Right renal cortex interstitium (tissue), 3 donors: ENCODE results near the gene CD163L1. TPM values are rescaled to one million over a fixed set of nuclear protein-coding genes. Genes with fewer than 3 reads are reported as not detected.

Experiments
- DNase-seq, 3 donors: peaks; one replicate each; pipeline ENCODE4 v3.0.0-alpha.2; 2013; ENCODE audit warnings: low read depth in 3 of 3, low spot score in 2 of 3
- polyA plus RNA-seq, 3 donors: library from polyadenylated mRNA; unstranded; fragments of 120-200 nt; gene quantifications; one replicate each; pipeline ENCODE4 v1.2.1, GENCODE V29; 2013; ENCODE audit not compliant: insufficient read length in 3 of 3

Gene CD163L1
- polyA plus RNA-seq, 3 donors: 1.6 to 2.8 (median 1.9) TPM

- DNase-seq: no peak
These were observed 32.6 kb downstream of the CD163L1 start for GRCh38 chr12:7411343-7411742.

GRCh38 chr12:7404275-7404674 lies 39.7 kb downstream of the CD163L1 start:
- no peak for DNase-seq

- DNase-seq: no peak
These were observed 40.5 kb downstream of the CD163L1 start for GRCh38 chr12:7403466-7403865.

GRCh38 chr12:7399089-7399488 lies 44.9 kb downstream of the CD163L1 start:
- no peak for DNase-seq

GRCh38 chr12:7396418-7396817 lies 47.5 kb downstream of the CD163L1 start:
- no peak for DNase-seq

GRCh38 chr12:7395950-7396349 lies 48.0 kb downstream of the CD163L1 start:
- DNase-seq: no peak

- no peak for DNase-seq
These were observed 56.7 kb downstream of the CD163L1 start for GRCh38 chr12:7387289-7387688.

- no peak for DNase-seq
These were observed 60.8 kb downstream of the CD163L1 start for GRCh38 chr12:7383157-7383556.

- DNase-seq: no peak
These were observed 67.8 kb downstream of the CD163L1 start for GRCh38 chr12:7376196-7376595.

GRCh38 chr12:7375145-7375543 lies 68.8 kb downstream of the CD163L1 start:
- no peak for DNase-seq

GRCh38 chr12:7374423-7375144 lies 69.4 kb downstream of the CD163L1 start:
- no peak for DNase-seq

GRCh38 chr12:7373226-7373625 lies 70.7 kb downstream of the CD163L1 start:
- no peak for DNase-seq

GRCh38 chr12:7369274-7369729 lies 74.7 kb downstream of the CD163L1 start:
- DNase-seq: no peak

- no peak for DNase-seq
These were observed 81.2 kb downstream of the CD163L1 start for GRCh38 chr12:7362734-7363133.

- no peak for DNase-seq
These were observed 82.7 kb downstream of the CD163L1 start for GRCh38 chr12:7361265-7361664.

GRCh38 chr12:7354529-7354928 lies 89.4 kb downstream of the CD163L1 start:
- DNase-seq: no peak

GRCh38 chr12:7352661-7353060 lies 91.3 kb downstream of the CD163L1 start:
- DNase-seq: no peak

GRCh38 chr12:7351177-7351576 lies 92.8 kb downstream of the CD163L1 start:
- no peak for DNase-seq

- no peak for DNase-seq
These were observed 94.5 kb downstream of the CD163L1 start for GRCh38 chr12:7349418-7349817.

GRCh38 chr12:7346551-7347225 lies 97.3 kb downstream of the CD163L1 start:
- no peak for DNase-seq

- DNase-seq: no peak
These were observed 98.9 kb downstream of the CD163L1 start for GRCh38 chr12:7344833-7345606.

GRCh38 chr12:7339675-7340074 lies 104.3 kb downstream of the CD163L1 start:
- no peak for DNase-seq
